SIG-M5 treated with dmso at 0.1 percent for 504 hours (cell line): ENCODE measurements around the gene PAK4.
A peak's percentile ranks its signal among the peaks of the same experiment; 100 is the strongest.

Experiments
- DNase-seq: peaks from one replicate; lab custom pipeline; 2025; ENCODE audit not compliant: unreplicated experiment; lab: John Stamatoyannopoulos, UW

Gene PAK4

GRCh38 chr19:39162441-39163043 lies 37.0 kb downstream of the PAK4 start:
- DNase-seq: no peak

GRCh38 chr19:39163621-39164020 lies 38.0 kb downstream of the PAK4 start:
- DNase-seq: no peak

- no peak for DNase-seq
Observed at GRCh38 chr19:39164289-39164688, 38.7 kb downstream of the PAK4 start.

- no peak for DNase-seq
Observed at GRCh38 chr19:39165857-39166256, 40.3 kb downstream of the PAK4 start.

GRCh38 chr19:39166571-39167391 lies 41.2 kb downstream of the PAK4 start:
- peak; percentile 30 for DNase-seq

- DNase-seq: peak; percentile 9
Observed at GRCh38 chr19:39167461-39168257, 42.1 kb downstream of the PAK4 start.

- DNase-seq: no peak
Observed at GRCh38 chr19:39168258-39169142, 42.9 kb downstream of the PAK4 start.

GRCh38 chr19:39169143-39169810 lies 43.7 kb downstream of the PAK4 start:
- DNase-seq: no peak

GRCh38 chr19:39170386-39171231 lies 45.0 kb downstream of the PAK4 start:
- DNase-seq: no peak

GRCh38 chr19:39171479-39172465 lies 46.2 kb downstream of the PAK4 start:
- DNase-seq: no peak

GRCh38 chr19:39172700-39173501 lies 47.3 kb downstream of the PAK4 start:
- DNase-seq: no peak

GRCh38 chr19:39173502-39173991 lies 48.0 kb downstream of the PAK4 start:
- DNase-seq: no peak

GRCh38 chr19:39174142-39174541 lies 48.6 kb downstream of the PAK4 start:
- DNase-seq: no peak

- DNase-seq: no peak
Observed at GRCh38 chr19:39174558-39175544, 49.3 kb downstream of the PAK4 start.

GRCh38 chr19:39175564-39175963 lies 50.0 kb downstream of the PAK4 start:
- no peak for DNase-seq

- no peak for DNase-seq
Observed at GRCh38 chr19:39177110-39177699, 51.6 kb downstream of the PAK4 start.
